ENCODE measurements around the gene KYAT1. TPM values are rescaled to one million over a fixed set of nuclear protein-coding genes. Genes with fewer than 3 reads are reported as not detected.

Gene KYAT1
- 19.9 TPM for polyA plus RNA-seq (2013, experiment 1 of 4)
- 20.3 TPM for polyA plus RNA-seq (2013, experiment 2 of 4)
- 17.3 TPM for polyA plus RNA-seq (2013, experiment 3 of 4)
- polyA plus RNA-seq (2013, experiment 4 of 4): 19.9 TPM

DNA sequence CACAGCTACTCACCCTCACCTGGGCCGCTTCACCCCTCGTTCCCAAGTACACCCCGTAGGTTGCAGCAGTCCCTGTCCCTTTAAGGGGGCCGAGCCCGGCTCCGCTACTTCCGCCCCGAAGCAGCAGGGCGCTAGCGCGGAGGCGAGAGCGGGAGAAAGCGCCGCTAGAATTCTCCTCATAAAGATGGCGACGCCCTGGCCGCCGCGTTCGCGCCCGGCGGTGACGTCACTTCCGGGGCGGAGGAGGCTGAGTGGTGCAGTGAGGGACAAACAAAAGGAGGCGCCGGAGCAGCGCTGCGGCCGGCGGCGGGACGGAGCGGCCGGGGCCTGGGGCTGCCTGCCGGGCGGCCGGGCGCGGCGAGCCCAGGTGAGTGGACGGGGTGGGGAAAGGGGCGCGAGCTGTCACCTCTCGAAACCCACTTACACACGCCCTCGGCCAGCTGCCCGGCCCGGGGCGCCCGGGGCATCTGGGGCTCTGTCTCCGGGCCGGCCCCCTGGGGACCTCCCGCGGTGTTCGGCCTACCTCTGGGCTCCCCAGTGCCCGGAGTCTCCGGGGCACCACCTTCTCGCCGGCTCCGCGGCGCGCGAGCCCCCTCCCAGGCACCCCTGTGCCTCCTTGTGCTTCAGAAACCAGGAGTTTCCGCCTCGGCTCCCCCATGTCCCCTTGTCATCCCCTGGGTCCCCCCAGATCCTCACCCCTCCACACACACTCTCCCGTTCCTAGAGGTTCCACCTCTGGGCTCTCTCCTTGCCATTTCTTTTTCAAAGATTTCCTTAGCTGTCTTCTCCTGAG lies at the start of gene KYAT1, which contains the start of gene LRRC8A:
Gene KYAT1, minus strand, starts transcription at position 67 of the 793 bp plus-strand sequence. CDS start 36,545 bp downstream, outside the sequence.
Gene LRRC8A, plus strand, starts transcription at position 250 of the 793 bp plus-strand sequence. CDS start 25,032 bp downstream, outside the sequence.
- no peaks in the 10 kb centered on the region for H3K27me3 ChIP-seq (ENCODE audit: control insufficient read depth, insufficient read depth, low read length, poor library complexity, severe bottlenecking)

DNA sequence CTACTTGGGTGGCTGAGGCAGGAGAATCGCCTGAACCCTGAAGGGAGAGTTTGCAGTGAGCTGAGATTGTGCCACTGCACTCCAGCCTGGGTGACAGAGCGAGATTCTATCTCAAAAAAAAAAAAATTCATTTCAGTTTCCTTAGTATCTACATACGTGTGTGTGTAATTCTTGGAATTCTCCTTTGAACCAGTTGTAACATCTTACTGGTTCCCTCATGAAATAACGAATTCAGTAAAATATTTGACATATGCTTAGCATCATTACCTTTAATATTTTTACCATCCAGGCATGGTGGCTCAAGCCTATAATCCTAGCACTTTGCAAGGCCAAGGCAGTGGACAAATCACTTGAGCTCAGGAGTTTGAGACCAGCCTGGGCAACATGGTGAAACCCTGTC lies 47.8 kb upstream of the KYAT1 start:
- Histone ChIP-seq H3K4me3 (ENCODE audit: insufficient read depth, low read depth, low read length) (no peak overlapping the region), H3K36me3 (ENCODE audit: control insufficient read depth, insufficient read depth, low read length) (no peaks in the 10 kb centered on the region)
- 91 to 93% methylated on average over 4 of the region's 4 CpGs for WGBS, 2 experiments

More for the DNA sequence above, at the start of gene KYAT1, which contains the start of gene LRRC8A:
- H3K27ac ChIP-seq (ENCODE audit: insufficient read depth, low read depth, low read length, poor library complexity, severe bottlenecking): peak within 1 kb of the TSS; percentile 85
- peaks cover 11% of the 10 kb centered on the region for H3K36me3 ChIP-seq (ENCODE audit: control insufficient read depth, insufficient read depth, low read length)
- H3K9me3 ChIP-seq (ENCODE audit: control insufficient read depth, low read length): no peaks in the 10 kb centered on the region
- H3K4me1 ChIP-seq (ENCODE audit: control insufficient read depth, insufficient read depth, low read length): peaks cover 6% of the 10 kb centered on the region
- peak within 1 kb of the TSS; percentile 91 for H3K4me3 ChIP-seq (ENCODE audit: insufficient read depth, low read depth, low read length)
- WGBS, 2 experiments: 0% methylated on average over 70 of the region's 70 CpGs

DNA sequence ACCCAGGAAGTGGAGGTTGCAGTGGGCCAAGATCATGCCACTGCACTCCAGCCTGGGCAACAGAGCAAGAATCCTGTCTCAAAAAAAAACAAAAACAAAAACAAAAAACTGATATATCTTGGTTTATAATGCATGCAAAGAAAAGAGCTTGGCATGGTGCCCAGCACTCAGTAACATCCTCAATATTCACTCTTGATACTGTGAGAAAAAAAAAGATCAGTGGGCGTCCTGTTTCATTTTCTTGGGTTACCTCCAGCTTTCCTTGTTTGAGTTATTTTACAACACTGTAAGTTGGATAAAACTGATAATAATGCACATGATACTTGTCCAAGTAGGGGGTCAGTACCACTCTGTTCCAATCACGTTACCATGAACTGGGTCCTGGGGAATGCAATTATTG lies 46.9 kb upstream of the KYAT1 start:
- Histone ChIP-seq H3K36me3 (ENCODE audit: control insufficient read depth, insufficient read depth, low read length) (no peaks in the 10 kb centered on the region), H3K9me3 (ENCODE audit: control insufficient read depth, low read length) (no peaks in the 10 kb centered on the region), H3K27me3 (ENCODE audit: control insufficient read depth, insufficient read depth, low read length, poor library complexity, severe bottlenecking) (no peaks in the 10 kb centered on the region), H3K4me1 (ENCODE audit: control insufficient read depth, insufficient read depth, low read length) (no peaks in the 10 kb centered on the region), H3K4me3 (ENCODE audit: insufficient read depth, low read depth, low read length) (no peak overlapping the region), H3K27ac (ENCODE audit: insufficient read depth, low read depth, low read length, poor library complexity, severe bottlenecking) (no peak overlapping the region)
- WGBS, 2 experiments: 97 to 99% methylated on average over 2 of the region's 2 CpGs

More for the DNA sequence above, 47.8 kb upstream of the KYAT1 start:
- Histone ChIP-seq H3K27me3 (ENCODE audit: control insufficient read depth, insufficient read depth, low read length, poor library complexity, severe bottlenecking) (no peaks in the 10 kb centered on the region), H3K4me1 (ENCODE audit: control insufficient read depth, insufficient read depth, low read length) (no peaks in the 10 kb centered on the region), H3K27ac (ENCODE audit: insufficient read depth, low read depth, low read length, poor library complexity, severe bottlenecking) (no peak overlapping the region), H3K9me3 (ENCODE audit: control insufficient read depth, low read length) (no peaks in the 10 kb centered on the region)

DNA sequence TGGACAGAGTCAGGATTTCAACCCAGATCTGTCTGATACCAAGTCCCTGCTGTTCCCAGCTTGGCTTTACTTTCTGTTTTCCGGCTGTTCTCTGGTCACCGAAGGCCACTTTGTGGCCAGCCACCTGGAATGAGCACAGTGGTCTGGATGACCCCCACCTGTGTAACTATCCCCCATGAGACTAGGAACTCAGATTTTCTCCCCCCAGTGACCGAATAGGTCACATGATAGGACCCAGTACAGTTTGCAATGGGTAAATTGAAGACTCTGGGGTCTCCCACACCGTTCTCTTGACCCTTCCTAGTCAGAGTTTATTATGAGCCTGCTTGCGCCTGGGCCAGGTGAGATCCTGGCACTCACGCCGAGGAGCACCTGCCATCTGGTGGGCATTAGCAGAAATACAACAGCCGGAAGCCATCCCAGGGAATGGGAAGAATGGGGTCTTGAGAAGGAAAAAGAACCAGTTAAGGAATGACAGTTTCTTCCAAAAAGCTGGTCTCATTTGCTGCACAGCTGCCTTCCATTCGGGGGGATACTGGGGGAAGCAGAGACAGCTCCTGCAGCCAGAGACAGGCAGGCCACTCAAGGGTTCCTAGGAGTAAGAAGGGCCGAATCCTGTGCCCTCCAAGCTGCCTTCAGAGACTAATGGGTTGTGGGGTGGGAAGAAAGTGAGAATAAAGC lies 46.1 kb upstream of the KYAT1 start:
- Histone ChIP-seq H3K4me3 (ENCODE audit: insufficient read depth, low read depth, low read length) (no peak overlapping the region), H3K36me3 (ENCODE audit: control insufficient read depth, insufficient read depth, low read length) (no peaks in the 10 kb centered on the region), H3K4me1 (ENCODE audit: control insufficient read depth, insufficient read depth, low read length) (no peaks in the 10 kb centered on the region), H3K9me3 (ENCODE audit: control insufficient read depth, low read length) (no peaks in the 10 kb centered on the region), H3K27me3 (ENCODE audit: control insufficient read depth, insufficient read depth, low read length, poor library complexity, severe bottlenecking) (no peaks in the 10 kb centered on the region), H3K27ac (ENCODE audit: insufficient read depth, low read depth, low read length, poor library complexity, severe bottlenecking) (no peak overlapping the region)
- 40% methylated on average over 10 of the region's 10 CpGs for WGBS, 2 experiments

DNA sequence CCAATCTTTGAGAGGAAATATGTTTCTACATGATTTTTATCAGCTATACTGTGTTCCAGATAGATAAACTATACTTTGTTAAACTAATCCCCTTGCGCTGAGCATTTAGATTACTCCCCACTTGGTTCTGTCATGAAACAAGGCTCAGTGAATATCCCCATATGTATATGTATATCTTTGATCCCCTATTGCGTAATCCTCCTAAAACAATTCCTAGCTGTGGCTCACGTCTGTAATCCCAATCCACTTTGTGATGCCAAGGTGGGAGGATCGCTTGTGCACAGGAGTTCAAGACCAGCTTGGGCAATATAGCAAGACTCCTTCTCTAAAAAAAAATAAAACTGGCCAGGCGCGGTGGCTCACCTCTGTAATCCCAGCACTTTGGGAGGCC lies 41.7 kb upstream of the KYAT1 start:
- 91 to 94% methylated on average over 6 of the region's 6 CpGs for WGBS, 2 experiments
- Histone ChIP-seq H3K4me1 (ENCODE audit: control insufficient read depth, insufficient read depth, low read length) (peaks cover 11% of the 10 kb centered on the region), H3K4me3 (ENCODE audit: insufficient read depth, low read depth, low read length) (no peak overlapping the region), H3K9me3 (ENCODE audit: control insufficient read depth, low read length) (no peaks in the 10 kb centered on the region), H3K27me3 (ENCODE audit: control insufficient read depth, insufficient read depth, low read length, poor library complexity, severe bottlenecking) (no peaks in the 10 kb centered on the region), H3K36me3 (ENCODE audit: control insufficient read depth, insufficient read depth, low read length) (no peaks in the 10 kb centered on the region), H3K27ac (ENCODE audit: insufficient read depth, low read depth, low read length, poor library complexity, severe bottlenecking) (no peak overlapping the region)

DNA sequence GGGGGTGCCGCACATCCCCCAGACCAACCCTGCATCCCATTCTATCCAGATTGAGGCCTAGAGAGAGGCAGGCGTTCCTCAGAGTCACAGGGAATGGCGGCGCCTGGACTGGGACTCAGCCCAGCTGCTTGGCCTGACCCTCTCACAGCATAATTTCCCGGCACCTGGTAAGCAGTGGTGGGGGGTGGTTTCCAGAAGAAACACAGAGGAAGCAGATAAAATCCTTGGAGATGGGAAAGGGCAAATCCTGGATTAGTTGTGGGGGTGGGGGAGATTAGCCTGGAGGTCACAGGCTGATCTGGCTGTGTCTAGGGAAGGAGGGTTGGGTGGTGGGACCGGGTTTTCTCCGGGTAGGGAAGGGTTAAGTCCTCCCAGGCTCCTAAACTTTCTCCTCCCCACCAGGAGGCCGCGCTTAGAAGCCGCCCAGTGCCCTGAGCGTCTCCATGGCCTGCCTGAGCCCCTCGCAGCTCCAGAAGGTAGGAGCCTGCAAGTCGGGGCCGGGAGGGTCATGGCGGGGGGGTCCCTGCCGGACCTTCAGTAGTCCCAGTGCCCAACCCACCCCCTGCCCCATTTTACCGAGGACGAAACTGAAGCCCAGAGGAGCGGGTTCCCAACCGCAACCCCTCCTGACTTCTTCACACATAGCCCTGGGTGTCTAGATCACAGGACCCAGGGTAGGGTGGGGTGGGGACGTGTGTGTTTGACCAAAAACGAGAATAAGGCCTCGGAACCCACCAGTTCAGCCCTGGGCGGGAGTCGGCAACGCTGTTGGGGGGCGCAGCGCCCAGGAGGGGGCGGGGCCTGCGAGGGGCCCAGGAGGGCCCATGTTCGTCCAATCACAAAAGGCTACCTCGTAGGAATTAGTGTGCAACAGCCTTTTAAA lies 40.4 kb upstream of the KYAT1 start:
- peaks cover 11% of the 10 kb centered on the region for H3K4me1 ChIP-seq (ENCODE audit: control insufficient read depth, insufficient read depth, low read length)
- no peaks in the 10 kb centered on the region for H3K27me3 ChIP-seq (ENCODE audit: control insufficient read depth, insufficient read depth, low read length, poor library complexity, severe bottlenecking)
- H3K4me3 ChIP-seq (ENCODE audit: insufficient read depth, low read depth, low read length): peak overlapping the region; percentile 53
- no peaks in the 10 kb centered on the region for H3K9me3 ChIP-seq (ENCODE audit: control insufficient read depth, low read length)
- 6 to 7% methylated on average over 31 to 32 of the region's 32 CpGs for WGBS, 2 experiments
- H3K36me3 ChIP-seq (ENCODE audit: control insufficient read depth, insufficient read depth, low read length): peaks cover 9% of the 10 kb centered on the region
- H3K27ac ChIP-seq (ENCODE audit: insufficient read depth, low read depth, low read length, poor library complexity, severe bottlenecking): peak overlapping the region; percentile 76

DNA sequence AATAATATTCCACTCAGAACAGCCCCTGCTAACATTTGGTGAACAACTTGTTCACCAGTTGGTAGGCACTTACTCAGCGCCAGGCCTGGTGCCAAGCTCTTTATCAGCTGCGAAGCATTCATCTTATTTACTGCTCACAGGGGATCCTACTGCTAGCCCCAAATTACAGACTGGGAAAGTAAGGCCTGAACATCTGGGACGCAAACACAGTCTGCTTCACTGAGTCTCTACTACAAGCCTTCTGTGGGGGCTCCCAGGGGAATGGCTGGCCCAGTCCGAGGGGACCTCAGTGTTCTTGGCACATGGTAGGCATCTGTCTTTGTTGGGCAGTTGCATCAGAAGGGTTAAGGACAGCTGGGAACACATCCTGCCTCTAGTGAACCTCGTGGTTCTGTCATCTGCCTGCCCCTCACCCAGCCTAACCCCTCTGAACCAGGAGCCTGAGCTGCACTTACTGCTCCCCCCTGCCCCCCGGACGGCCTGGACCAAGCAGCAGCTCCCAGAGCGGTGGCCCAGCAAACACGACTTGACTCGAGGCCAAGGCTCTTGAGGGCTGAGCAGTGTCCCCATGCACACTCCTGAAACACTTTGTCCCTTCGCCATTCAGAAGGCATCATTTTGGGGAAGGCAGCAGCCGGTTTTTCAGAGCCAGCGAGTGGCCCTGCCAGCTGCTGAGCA lies 38.8 kb upstream of the KYAT1 start, which contains the start of gene PHYHD1:
Gene PHYHD1, plus strand, starts transcription at position 602 of the 678 bp plus-strand sequence. CDS start 1,342 bp downstream, outside the sequence.
- Histone ChIP-seq H3K4me1 (ENCODE audit: control insufficient read depth, insufficient read depth, low read length) (peaks cover 11% of the 10 kb centered on the region), H3K27ac (ENCODE audit: insufficient read depth, low read depth, low read length, poor library complexity, severe bottlenecking) (peak within 1 kb of the TSS; percentile 76), H3K4me3 (ENCODE audit: insufficient read depth, low read depth, low read length) (peak within 1 kb of the TSS; percentile 53), H3K27me3 (ENCODE audit: control insufficient read depth, insufficient read depth, low read length, poor library complexity, severe bottlenecking) (no peaks in the 10 kb centered on the region), H3K9me3 (ENCODE audit: control insufficient read depth, low read length) (no peaks in the 10 kb centered on the region), H3K36me3 (ENCODE audit: control insufficient read depth, insufficient read depth, low read length) (peaks cover 22% of the 10 kb centered on the region)
- WGBS, 2 experiments: 85 to 87% methylated on average over 13 of the region's 13 CpGs

DNA sequence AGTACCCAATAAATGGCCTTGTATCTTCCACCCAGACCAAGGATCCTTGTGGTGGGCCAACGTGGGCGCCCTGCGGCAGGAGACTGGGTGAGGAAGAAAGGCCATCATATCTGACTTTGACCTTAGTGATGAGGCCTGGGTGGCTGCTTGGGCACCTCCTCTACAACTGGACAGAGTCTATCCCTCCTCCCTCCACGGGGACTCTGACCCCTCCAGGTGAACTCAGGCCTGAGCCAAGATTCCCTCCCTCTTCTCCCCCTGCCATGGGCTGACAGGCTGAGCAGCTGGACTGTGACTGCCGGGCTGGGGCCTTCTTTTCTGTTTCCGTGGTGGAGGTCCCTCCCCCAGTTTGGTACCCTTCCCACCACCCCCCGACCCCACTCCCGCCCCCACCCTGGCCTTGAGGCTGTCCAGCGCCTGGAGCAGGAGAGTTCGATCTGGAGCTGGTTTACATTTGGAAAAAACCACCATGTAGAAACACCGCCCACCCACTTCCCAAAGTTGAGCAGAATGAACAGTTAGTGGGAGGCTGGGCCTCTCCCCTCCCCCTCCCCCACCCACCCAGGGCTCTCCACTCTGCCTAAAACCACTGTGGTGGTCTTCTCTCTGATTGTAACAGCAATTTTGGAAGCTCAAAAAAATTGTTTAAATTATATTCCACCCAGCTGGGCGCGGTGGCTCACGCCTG lies 37.8 kb upstream of the KYAT1 start:
- 89 to 92% methylated on average over 12 to 13 of the region's 14 CpGs for WGBS, 2 experiments
- H3K9me3 ChIP-seq (ENCODE audit: control insufficient read depth, low read length): no peaks in the 10 kb centered on the region
- H3K27me3 ChIP-seq (ENCODE audit: control insufficient read depth, insufficient read depth, low read length, poor library complexity, severe bottlenecking): no peaks in the 10 kb centered on the region
- peaks cover 22% of the 10 kb centered on the region for H3K36me3 ChIP-seq (ENCODE audit: control insufficient read depth, insufficient read depth, low read length)
- H3K4me1 ChIP-seq (ENCODE audit: control insufficient read depth, insufficient read depth, low read length): peaks cover 11% of the 10 kb centered on the region
- H3K27ac ChIP-seq (ENCODE audit: insufficient read depth, low read depth, low read length, poor library complexity, severe bottlenecking): no peak overlapping the region
- H3K4me3 ChIP-seq (ENCODE audit: insufficient read depth, low read depth, low read length): no peak overlapping the region

DNA sequence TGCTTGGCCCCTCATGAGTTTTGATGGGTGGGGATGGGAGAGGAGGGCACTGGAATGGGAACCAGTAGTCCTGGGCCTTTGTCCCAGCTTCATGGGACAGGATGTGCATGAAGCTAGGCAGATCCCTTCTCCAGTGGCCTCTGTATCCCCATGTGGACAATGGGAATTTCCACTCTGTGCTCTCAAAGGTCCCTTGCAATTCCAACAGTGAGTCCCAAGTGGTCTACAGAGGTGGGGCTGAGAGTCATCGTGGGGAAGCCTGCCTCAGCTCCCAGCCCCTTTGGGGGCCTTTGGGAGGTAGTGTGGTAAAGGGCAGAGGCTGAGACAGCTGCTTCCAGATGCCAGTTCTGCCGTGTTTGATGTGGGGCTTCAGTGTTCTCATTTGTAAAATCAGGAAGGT lies 37.2 kb upstream of the KYAT1 start:
- WGBS, 2 experiments: 93 to 96% methylated on average over 2 of the region's 2 CpGs
- Histone ChIP-seq H3K4me1 (ENCODE audit: control insufficient read depth, insufficient read depth, low read length) (peaks cover 11% of the 10 kb centered on the region), H3K4me3 (ENCODE audit: insufficient read depth, low read depth, low read length) (no peak overlapping the region), H3K27ac (ENCODE audit: insufficient read depth, low read depth, low read length, poor library complexity, severe bottlenecking) (no peak overlapping the region), H3K9me3 (ENCODE audit: control insufficient read depth, low read length) (no peaks in the 10 kb centered on the region), H3K36me3 (ENCODE audit: control insufficient read depth, insufficient read depth, low read length) (peaks cover 22% of the 10 kb centered on the region), H3K27me3 (ENCODE audit: control insufficient read depth, insufficient read depth, low read length, poor library complexity, severe bottlenecking) (no peaks in the 10 kb centered on the region)

All from ectodermal cell (in vitro differentiated cells).